Duodenal mucosa (tissue), 2 donors: ENCODE results near the gene FMNL3.
"Not testable (repeated sequence)": the region's sequence is repeated elsewhere in the genome, so short reads cannot be mapped to it uniquely, and the experiment has no call there.

Experiments used
- H3K27ac ChIP-seq: one replicate; pipeline ENCODE4 v1.7.0; 2013; ENCODE audit warnings: low read depth, low read length
- H3K27me3 ChIP-seq, 2 donors: one replicate each; pipeline ENCODE4 v1.7.0; 2013; ENCODE audit warnings: low read length in 2 of 2, control low read depth in 1 of 2; ENCODE audit not compliant: insufficient read depth in 2 of 2, control insufficient read depth in 1 of 2
- H3K36me3 ChIP-seq, 2 donors: one replicate each; pipeline ENCODE4 v1.7.0; 2013; ENCODE audit warnings: low read length in 2 of 2, control low read depth in 1 of 2; ENCODE audit not compliant: insufficient read depth in 2 of 2, control insufficient read depth in 1 of 2
- H3K4me1 ChIP-seq, 2 donors: one replicate each; pipeline ENCODE4 v1.7.0; 2013; ENCODE audit warnings: low read length in 2 of 2, control low read depth in 1 of 2; ENCODE audit not compliant: insufficient read depth in 2 of 2, control insufficient read depth in 1 of 2
- H3K4me3 ChIP-seq, 2 donors: one replicate each; pipeline ENCODE4 v1.7.0; 2013; ENCODE audit warnings: low read length in 2 of 2, low read depth in 1 of 2
- H3K9ac ChIP-seq, 2 donors: one replicate each; pipeline ENCODE4 v1.7.0; 2013; ENCODE audit warnings: low read length in 2 of 2, low read depth in 1 of 2
- H3K9me3 ChIP-seq, 2 donors: one replicate each; pipeline ENCODE4 v1.7.0; 2013; ENCODE audit warnings: low read length in 2 of 2, control low read depth in 1 of 2; ENCODE audit not compliant: control insufficient read depth in 1 of 2

Gene FMNL3

DNA sequence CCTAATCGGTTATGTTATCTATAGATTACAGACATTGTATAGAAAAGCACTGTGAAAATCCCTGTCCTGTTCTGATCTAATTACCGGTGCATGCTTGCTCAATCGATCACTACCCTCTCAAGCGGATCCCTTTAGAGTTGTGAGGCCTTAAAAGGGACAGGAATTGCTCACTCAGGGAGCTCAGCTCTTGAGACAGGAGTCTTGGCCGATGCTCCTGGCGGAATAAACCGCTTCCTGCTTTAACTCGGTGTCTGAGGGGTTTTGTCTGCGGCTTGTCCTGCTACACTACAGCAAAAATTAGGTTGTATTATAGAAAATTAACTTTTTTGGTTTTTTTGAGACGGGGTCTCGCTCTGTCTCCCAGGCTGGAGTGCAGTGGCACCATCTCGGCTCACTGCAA is 33.1 kb upstream of the FMNL3 start:
- not testable (repeated sequence) for H3K9ac ChIP-seq, H3K4me3 ChIP-seq, H3K27ac ChIP-seq

DNA sequence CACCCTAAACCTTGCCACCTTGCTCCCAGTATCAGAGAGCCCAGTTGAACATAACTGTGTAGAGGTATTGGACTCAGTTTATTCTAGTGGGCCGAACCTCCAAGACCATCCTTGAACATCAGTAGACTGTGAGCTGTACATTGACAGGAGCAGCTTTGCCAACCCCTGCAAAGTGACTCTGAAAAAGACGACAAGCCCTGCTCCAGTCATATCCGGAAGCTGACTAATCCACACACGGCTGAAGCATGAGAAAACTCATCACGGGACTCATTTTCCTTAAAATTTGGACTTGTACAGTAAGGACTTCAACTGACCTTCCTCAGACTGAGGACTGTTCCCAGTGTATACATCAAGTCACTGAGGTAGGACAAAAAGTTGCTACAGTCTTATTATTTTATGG is 31.5 kb upstream of the FMNL3 start:
- H3K4me1 ChIP-seq, result peaks cover 6 to 17% of the 10 kb centered on the region in 2 donors
- not testable (repeated sequence) for H3K9me3 ChIP-seq, H3K4me3 ChIP-seq, H3K27ac ChIP-seq, H3K27me3 ChIP-seq, H3K9ac ChIP-seq, H3K36me3 ChIP-seq

More for the DNA sequence above, 33.1 kb upstream of the FMNL3 start:
- H3K27me3 ChIP-seq, H3K9me3 ChIP-seq, H3K36me3 ChIP-seq: not testable (repeated sequence)
- H3K4me1 ChIP-seq, result peaks cover 17 to 32% of the 10 kb centered on the region in 2 donors

DNA sequence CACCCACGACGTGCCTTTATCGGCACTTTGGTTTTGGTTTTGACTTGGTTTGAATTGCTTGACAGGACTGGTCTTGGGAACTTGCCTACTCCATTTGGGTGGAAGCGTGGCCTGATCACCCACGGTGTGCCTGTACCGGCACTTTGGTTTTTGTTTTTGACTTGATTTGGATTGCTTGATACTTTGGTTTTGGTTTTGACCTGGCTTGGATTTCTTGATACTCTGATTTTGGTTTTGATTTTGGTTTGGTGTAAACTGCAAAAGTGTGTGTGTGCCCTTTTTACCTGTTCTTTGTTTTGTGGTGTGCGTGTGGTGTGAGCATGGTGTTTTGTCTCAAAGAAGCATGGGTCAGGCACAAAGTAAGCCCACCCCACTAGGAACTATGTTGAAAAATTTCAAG is 27.7 kb upstream of the FMNL3 start:
- not testable (repeated sequence) for H3K4me1 ChIP-seq, H3K27me3 ChIP-seq, H3K9ac ChIP-seq, H3K9me3 ChIP-seq, H3K4me3 ChIP-seq, H3K36me3 ChIP-seq, H3K27ac ChIP-seq

DNA sequence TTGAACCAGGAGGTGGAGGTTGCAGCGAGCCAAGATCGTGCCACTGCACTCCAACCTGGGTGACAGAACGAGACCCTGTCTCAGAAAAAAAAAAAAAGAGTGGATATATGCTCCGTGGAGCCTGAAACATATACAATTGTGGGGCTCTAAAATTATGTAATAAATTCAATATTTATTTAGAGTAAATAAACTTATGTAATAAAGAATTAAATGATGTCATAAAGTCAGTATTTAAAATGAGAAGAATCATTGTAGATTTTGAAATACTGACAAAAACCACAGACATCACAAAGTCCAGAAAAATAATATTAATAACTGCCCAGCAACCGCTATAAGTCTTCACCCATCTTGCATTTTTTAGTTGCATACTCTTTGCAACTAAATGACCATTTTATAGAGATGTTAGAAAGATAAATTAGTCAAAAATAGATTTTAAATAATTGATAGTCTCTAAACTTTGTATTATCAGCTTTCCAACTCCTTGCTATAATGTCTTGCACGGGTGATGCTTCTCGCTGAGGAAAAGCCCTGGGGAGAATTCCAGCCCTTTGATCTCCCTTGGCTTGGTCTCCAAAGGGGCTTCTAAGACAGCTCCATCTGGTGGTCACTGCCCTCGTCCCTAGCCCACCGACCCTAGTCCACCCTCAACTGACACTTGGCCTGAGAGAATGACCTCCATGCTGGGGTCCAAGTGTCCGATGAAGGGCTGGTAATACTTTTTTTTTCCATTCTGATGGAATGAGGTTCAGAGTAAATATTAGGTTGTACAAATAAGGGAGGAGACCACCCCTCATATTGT is 26.2 kb upstream of the FMNL3 start:
- Histone ChIP-seq H3K9me3 (no peaks in the 10 kb centered on the region), H3K36me3 (no peaks in the 10 kb centered on the region), H3K27ac (no peak overlapping the region), H3K4me3 (no peak overlapping the region), H3K27me3 (no peaks in the 10 kb centered on the region), H3K4me1 (no peaks in the 10 kb centered on the region), H3K9ac (no peak overlapping the region)

DNA sequence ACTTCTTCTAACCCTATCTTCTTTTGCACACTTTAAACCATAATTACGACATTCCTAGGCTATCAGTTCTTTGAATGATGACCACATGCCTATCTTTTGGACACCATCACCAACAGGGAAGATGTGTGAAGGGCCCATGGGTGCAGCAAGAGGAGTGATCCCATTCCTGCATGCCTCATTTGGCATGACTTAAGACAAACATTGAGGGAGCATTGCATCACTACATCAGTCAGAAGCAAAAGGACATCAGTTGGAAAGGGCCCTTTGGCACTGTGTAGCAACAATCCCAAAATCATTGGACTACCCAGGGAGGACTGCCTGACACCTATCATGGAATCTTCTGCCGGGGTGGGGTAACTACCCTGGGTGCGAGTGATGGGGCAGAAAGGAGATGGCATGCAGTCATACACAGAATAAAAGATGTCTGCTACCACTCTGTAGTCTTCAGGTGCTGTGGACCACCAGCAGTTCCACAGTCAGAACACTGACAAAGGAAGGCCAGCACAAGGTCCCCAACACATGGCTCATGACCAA is 23.4 kb upstream of the FMNL3 start:
- Histone ChIP-seq H3K4me3 (no peak overlapping the region), H3K27ac (no peak overlapping the region), H3K9me3 (no peaks in the 10 kb centered on the region), H3K4me1 (no peaks in the 10 kb centered on the region), H3K36me3 (no peaks in the 10 kb centered on the region), H3K27me3 (no peaks in the 10 kb centered on the region), H3K9ac (no peak overlapping the region)

DNA sequence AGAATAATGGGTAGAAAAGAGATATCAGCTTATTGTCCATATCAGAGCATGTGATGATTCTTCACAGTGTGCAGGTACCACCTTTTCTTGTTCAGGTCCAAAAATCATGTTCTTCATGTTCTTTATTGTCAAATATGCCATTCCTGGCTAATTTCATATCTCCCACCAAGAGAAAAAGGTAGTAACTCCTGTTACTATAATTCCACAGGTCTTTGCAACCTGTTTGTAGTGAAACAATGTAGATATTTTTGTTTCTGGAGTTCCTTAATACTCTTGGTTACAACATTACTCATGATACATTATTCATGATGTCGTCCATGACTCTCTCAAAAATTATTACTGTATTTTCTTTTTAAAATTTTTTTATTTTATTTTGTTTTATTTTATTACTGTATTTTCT is 22.8 kb upstream of the FMNL3 start:
- H3K27me3 ChIP-seq, result no peaks in the 10 kb centered on the region
- H3K9me3 ChIP-seq, result no peaks in the 10 kb centered on the region
- no peak overlapping the region for H3K9ac ChIP-seq
- no peaks in the 10 kb centered on the region for H3K36me3 ChIP-seq
- H3K4me3 ChIP-seq, result no peak overlapping the region
- no peak overlapping the region for H3K27ac ChIP-seq
- H3K4me1 ChIP-seq, result no peaks in the 10 kb centered on the region

DNA sequence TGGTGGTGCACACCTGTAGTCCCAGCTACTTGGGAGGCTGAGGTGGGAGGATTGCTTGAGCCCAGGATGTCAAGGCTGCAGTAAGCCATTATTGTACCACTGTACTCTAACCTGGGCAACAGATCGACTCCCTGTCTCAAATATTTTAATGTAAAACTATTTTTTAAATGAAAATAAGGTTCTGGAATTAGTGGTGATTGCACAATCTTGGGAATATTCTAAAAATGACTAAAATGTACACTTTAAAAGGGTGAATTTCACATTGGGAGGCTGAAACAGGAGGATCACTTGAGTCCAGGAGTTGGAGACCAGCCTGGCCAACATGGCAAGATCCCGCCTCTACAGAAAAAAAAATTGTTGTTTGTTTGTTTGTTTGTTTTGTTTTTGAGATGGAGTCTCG is 21.2 kb upstream of the FMNL3 start:
- H3K9ac ChIP-seq, result no peak overlapping the region
- no peak overlapping the region for H3K4me3 ChIP-seq
- H3K4me1 ChIP-seq, result no peaks in the 10 kb centered on the region
- H3K36me3 ChIP-seq, result no peaks in the 10 kb centered on the region
- no peak overlapping the region for H3K27ac ChIP-seq
- H3K9me3 ChIP-seq, result no peaks in the 10 kb centered on the region
- no peaks in the 10 kb centered on the region for H3K27me3 ChIP-seq

DNA sequence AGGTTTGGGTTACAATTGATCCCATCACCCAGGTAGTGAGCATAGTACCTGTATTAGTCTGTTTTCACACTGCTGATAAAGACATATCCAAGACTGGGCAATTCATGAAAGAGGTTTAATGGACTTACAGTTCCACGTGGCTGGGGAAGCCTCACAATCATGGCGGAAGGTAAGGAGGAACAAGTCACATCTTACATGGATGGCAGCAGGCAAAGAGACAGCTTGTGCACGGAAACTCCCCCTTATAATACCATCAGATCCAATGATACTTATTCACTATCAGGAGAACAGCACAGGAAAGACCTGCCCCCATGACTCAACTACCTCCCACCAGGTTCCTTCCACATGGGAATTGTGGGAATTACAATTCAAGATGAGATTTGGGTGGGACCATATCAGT is 14.2 kb upstream of the FMNL3 start:
- H3K4me3 ChIP-seq, H3K27ac ChIP-seq, H3K36me3 ChIP-seq, H3K4me1 ChIP-seq, H3K9me3 ChIP-seq, H3K9ac ChIP-seq, H3K27me3 ChIP-seq: not testable (repeated sequence)

DNA sequence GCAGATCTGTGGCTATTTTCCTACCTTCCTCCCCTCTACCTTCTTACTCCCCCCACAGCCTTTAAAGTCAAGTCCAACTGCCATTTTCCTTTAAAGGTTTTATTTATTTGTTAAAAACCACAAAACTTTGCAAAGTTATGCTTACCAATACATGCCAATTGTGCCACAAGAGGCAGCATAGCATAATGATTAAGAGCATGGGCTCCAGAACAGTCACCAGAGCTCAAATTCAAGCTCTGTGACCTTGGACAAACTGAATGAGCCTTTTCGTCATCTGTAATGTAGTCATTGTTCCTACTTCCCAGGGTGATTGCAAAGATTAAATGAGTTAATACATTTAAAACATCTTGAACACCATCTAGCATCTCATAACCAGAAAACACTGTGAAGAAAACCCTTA is 13.0 kb upstream of the FMNL3 start:
- no peaks in the 10 kb centered on the region for H3K36me3 ChIP-seq
- H3K9ac ChIP-seq, result no peak overlapping the region
- H3K9me3 ChIP-seq, result no peaks in the 10 kb centered on the region
- no peaks in the 10 kb centered on the region for H3K27me3 ChIP-seq
- H3K4me1 ChIP-seq, result no peaks in the 10 kb centered on the region
- H3K27ac ChIP-seq, result no peak overlapping the region
- no peak overlapping the region for H3K4me3 ChIP-seq

DNA sequence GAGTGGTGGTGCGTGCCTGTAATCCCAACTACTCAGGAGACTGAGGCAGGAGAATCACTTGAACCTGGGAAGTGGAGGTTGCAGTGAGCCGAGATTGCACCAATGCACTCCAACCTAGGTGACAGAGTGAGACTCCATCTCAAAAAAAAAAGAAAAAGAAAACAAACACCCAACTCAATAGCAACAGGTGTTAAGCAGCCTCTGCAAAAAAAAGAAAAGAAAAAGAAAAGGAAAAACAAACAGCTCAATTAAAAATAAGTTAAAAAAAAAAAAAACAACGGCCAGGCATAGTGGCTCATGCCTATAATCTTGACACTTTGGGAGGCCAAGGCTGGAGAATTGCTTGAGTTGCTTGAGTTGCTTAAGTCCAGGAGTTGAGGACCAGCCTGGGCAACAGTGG is 10.6 kb upstream of the FMNL3 start:
- H3K36me3 ChIP-seq, H3K9me3 ChIP-seq, H3K9ac ChIP-seq, H3K27me3 ChIP-seq, H3K27ac ChIP-seq, H3K4me1 ChIP-seq, H3K4me3 ChIP-seq: not testable (repeated sequence)
